Measurements from ENCODE around the gene PFKFB2.

Gene PFKFB2

GRCh38 chr1:207021876-207022596 lies 31.0 kb upstream of the PFKFB2 start:
- DNase-seq (ENCODE audit: low read depth), result no peak

GRCh38 chr1:207022996-207023679 lies 29.9 kb upstream of the PFKFB2 start:
- no peak for DNase-seq (ENCODE audit: low read depth)

GRCh38 chr1:207024202-207025145 lies 28.6 kb upstream of the PFKFB2 start:
- DNase-seq (ENCODE audit: low read depth), result no peak

- no peak for DNase-seq (ENCODE audit: low read depth)
Measured at GRCh38 chr1:207025146-207025880, 27.8 kb upstream of the PFKFB2 start.

- no peak for DNase-seq (ENCODE audit: low read depth)
Measured at GRCh38 chr1:207026104-207026534, 27.0 kb upstream of the PFKFB2 start.

GRCh38 chr1:207027206-207027777 lies 25.8 kb upstream of the PFKFB2 start:
- DNase-seq (ENCODE audit: low read depth), result no peak

GRCh38 chr1:207027921-207028320 lies 25.2 kb upstream of the PFKFB2 start:
- DNase-seq (ENCODE audit: low read depth), result no peak

GRCh38 chr1:207028884-207029650 lies 24.0 kb upstream of the PFKFB2 start:
- no peak for DNase-seq (ENCODE audit: low read depth)

GRCh38 chr1:207029701-207030521 lies 23.2 kb upstream of the PFKFB2 start:
- DNase-seq (ENCODE audit: low read depth), result no peak

- DNase-seq (ENCODE audit: low read depth), result no peak
Measured at GRCh38 chr1:207030522-207031009, 22.5 kb upstream of the PFKFB2 start.

GRCh38 chr1:207031016-207031415 lies 22.1 kb upstream of the PFKFB2 start:
- DNase-seq (ENCODE audit: low read depth), result no peak

- DNase-seq (ENCODE audit: low read depth), result no peak
Measured at GRCh38 chr1:207031632-207032264, 21.3 kb upstream of the PFKFB2 start.

GRCh38 chr1:207032528-207033017 lies 20.5 kb upstream of the PFKFB2 start, which contains the start of gene C1orf116:
Gene C1orf116 (minus strand): TSS chr1:207032756. CDS start chr1:207027598, 5,158 bp downstream.
- no peak for DNase-seq (ENCODE audit: low read depth)

GRCh38 chr1:207033302-207033701 lies 19.8 kb upstream of the PFKFB2 start:
- DNase-seq (ENCODE audit: low read depth), result no peak

- no peak for DNase-seq (ENCODE audit: low read depth)
Measured at GRCh38 chr1:207034208-207034607, 18.9 kb upstream of the PFKFB2 start.

- DNase-seq (ENCODE audit: low read depth), result no peak
Measured at GRCh38 chr1:207034998-207035397, 18.1 kb upstream of the PFKFB2 start.

GRCh38 chr1:207035877-207036551 lies 17.1 kb upstream of the PFKFB2 start:
- no peak for DNase-seq (ENCODE audit: low read depth)

GRCh38 chr1:207036865-207037264 lies 16.2 kb upstream of the PFKFB2 start:
- DNase-seq (ENCODE audit: low read depth), result no peak
